ENCODE results near the gene SEMA3C. TPM values are rescaled to one million over a fixed set of nuclear protein-coding genes. Genes with fewer than 3 reads are reported as not detected.

The SEMA3C gene
- total RNA-seq, 2 donors from 2014 or later, result 89.2 to 184 TPM

GRCh38 chr7:80773787-80774508 is 144.9 kb downstream of the SEMA3C start:
- Histone ChIP-seq H3K4me3 (no peak overlapping the region), H3K4me1 (ENCODE audit: control insufficient read depth in 1 of 2, low read depth in 2 of 2) (peaks cover 12 to 22% of the 10 kb centered on the region in 2 donors), H3K27ac (no peak overlapping the region), H3K9me3 (no peaks in the 10 kb centered on the region), H3K27me3 (replicated peaks; ENCODE audit: insufficient read depth) (no peaks in the 10 kb centered on the region), H3K36me3 (no peaks in the 10 kb centered on the region)
- DNase-seq (ENCODE audit: low spot score) (no peak), ATAC-seq (ENCODE audit: insufficient number of reproducible peaks, low FRiP score, low read depth) (no peak)
- TF ChIP-seq CTCF (IDR thresholded peaks at IDR 0.05), result no peak

GRCh38 chr7:80772347-80772993 is 146.4 kb downstream of the SEMA3C start:
- Histone ChIP-seq H3K9me3 (no peaks in the 10 kb centered on the region), H3K36me3 (no peaks in the 10 kb centered on the region), H3K4me3 (no peak overlapping the region), H3K4me1 (ENCODE audit: control insufficient read depth in 1 of 2, low read depth in 2 of 2) (peaks cover 12 to 22% of the 10 kb centered on the region in 2 donors), H3K27ac (no peak overlapping the region), H3K27me3 (replicated peaks; ENCODE audit: insufficient read depth) (no peaks in the 10 kb centered on the region)
- TF ChIP-seq CTCF (IDR thresholded peaks at IDR 0.05), result no peak
- no peak for ATAC-seq (ENCODE audit: insufficient number of reproducible peaks, low FRiP score, low read depth)
- DNase-seq (ENCODE audit: low spot score), result no peak

- TF ChIP-seq CTCF (IDR thresholded peaks at IDR 0.05), result no peak
- no peak overlapping the region for H3K27ac ChIP-seq
- DNase-seq (ENCODE audit: low spot score), result no peak
- no peak for ATAC-seq (ENCODE audit: insufficient number of reproducible peaks, low FRiP score, low read depth)
- H3K27me3 ChIP-seq (replicated peaks; ENCODE audit: insufficient read depth), result no peaks in the 10 kb centered on the region
- H3K4me3 ChIP-seq, result no peak overlapping the region
- no peaks in the 10 kb centered on the region for H3K36me3 ChIP-seq
- peaks cover 12 to 25% of the 10 kb centered on the region in 2 donors for H3K4me1 ChIP-seq (ENCODE audit: control insufficient read depth in 1 of 2, low read depth in 2 of 2)
- H3K9me3 ChIP-seq, result no peaks in the 10 kb centered on the region
These were observed 147.3 kb downstream of the SEMA3C start for GRCh38 chr7:80771523-80771922.

- DNase-seq (ENCODE audit: low spot score), result no peak
- H3K36me3 ChIP-seq, result no peaks in the 10 kb centered on the region
- ATAC-seq (ENCODE audit: insufficient number of reproducible peaks, low FRiP score, low read depth), result no peak
- peaks cover 6 to 21% of the 10 kb centered on the region in 2 donors for H3K4me1 ChIP-seq (ENCODE audit: control insufficient read depth in 1 of 2, low read depth in 2 of 2)
- TF ChIP-seq CTCF (IDR thresholded peaks at IDR 0.05), result no peak
- no peak overlapping the region for H3K4me3 ChIP-seq
- H3K27ac ChIP-seq, result no peak overlapping the region
- no peaks in the 10 kb centered on the region for H3K9me3 ChIP-seq
- no peaks in the 10 kb centered on the region for H3K27me3 ChIP-seq (replicated peaks; ENCODE audit: insufficient read depth)
These were observed 148.2 kb downstream of the SEMA3C start for GRCh38 chr7:80770675-80771081.

GRCh38 chr7:80770061-80770460 is 148.8 kb downstream of the SEMA3C start:
- H3K9me3 ChIP-seq, result no peaks in the 10 kb centered on the region
- H3K4me1 ChIP-seq (ENCODE audit: control insufficient read depth in 1 of 2, low read depth in 2 of 2), result peaks cover under 1 to 15% of the 10 kb centered on the region in 2 donors
- H3K4me3 ChIP-seq, result no peak overlapping the region
- ATAC-seq (ENCODE audit: insufficient number of reproducible peaks, low FRiP score, low read depth), result no peak
- no peaks in the 10 kb centered on the region for H3K36me3 ChIP-seq
- no peaks in the 10 kb centered on the region for H3K27me3 ChIP-seq (replicated peaks; ENCODE audit: insufficient read depth)
- no peak for TF ChIP-seq CTCF (IDR thresholded peaks at IDR 0.05)
- H3K27ac ChIP-seq, result no peak overlapping the region
- no peak for DNase-seq (ENCODE audit: low spot score)

All from thoracic aorta (tissue), 2 donors.